GM23248 (cell line): ENCODE results near the gene P2RY1.
"Not testable (repeated sequence)": the region's sequence is repeated elsewhere in the genome, so short reads cannot be mapped to it uniquely, and the experiment has no call there.

Source experiments
- EZH2 ChIP-seq: fragments of 200-600 bp; sonication (generic); IDR thresholded peaks from 2 replicates; pipeline ENCODE4 v1.6.1; 2018; ENCODE audit warnings: antibody characterized with exemption, mild to moderate bottlenecking; ENCODE audit not compliant: insufficient read depth, poor library complexity, severe bottlenecking
- EZH2phosphoT487 ChIP-seq: fragments of 200-600 bp; sonication (generic); IDR thresholded peaks from 2 replicates; pipeline ENCODE4 v1.6.1; 2018; ENCODE audit warnings: antibody characterized with exemption, moderate library complexity, mild to moderate bottlenecking, low read depth; ENCODE audit not compliant: insufficient read depth

DNA sequence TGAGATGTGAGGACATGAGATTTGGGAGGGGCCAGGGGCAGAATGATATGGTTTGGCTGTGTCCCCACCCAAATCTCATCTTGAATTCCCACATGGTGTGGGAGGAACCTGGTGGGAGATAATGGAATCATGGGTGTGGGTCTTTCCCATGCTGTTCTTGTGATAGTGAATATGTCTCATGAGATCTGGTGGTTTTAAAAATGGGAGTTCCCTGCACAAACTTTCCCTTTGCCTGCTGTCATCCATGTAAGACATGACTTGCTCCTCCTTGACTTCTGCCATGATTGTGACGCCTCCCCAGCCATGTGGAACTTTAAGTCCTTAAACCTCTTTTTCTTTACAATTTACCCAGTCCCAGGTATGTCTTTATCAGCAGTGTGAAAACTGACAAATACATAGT is 12.7 kb downstream of the P2RY1 start:
- not testable (repeated sequence) for TF ChIP-seq EZH2, EZH2phosphoT487
